PFSK-1 (cell line): ENCODE measurements around the gene ZNF491.

ENCODE experiments used
- FOXP2 ChIP-seq: optimal IDR thresholded peaks from 2 replicates; pipeline ENCODE3; 2011; ENCODE audit warnings: borderline replicate concordance, control low read depth, inconsistent platforms; ENCODE audit not compliant: insufficient read depth; ENCODE audit errors: extremely low read length, extremely low read depth
- POLR2AphosphoS5 ChIP-seq: IDR thresholded peaks from 2 replicates; pipeline ENCODE4 v1.6.1; 2012; ENCODE audit warnings: low read depth, mild to moderate bottlenecking, control low read depth, low read length, moderate library complexity
- TAF1 ChIP-seq: IDR thresholded peaks from 2 replicates; pipeline ENCODE4 v1.6.1; 2012; ENCODE audit warnings: low read length, control low read depth, borderline replicate concordance; ENCODE audit not compliant: insufficient read depth
- TF ChIP-seq, protein P1 (sequence below), 2 experiments: IDR thresholded peaks; 2 replicates each; pipeline versions ENCODE4 v1.6.1 to v1.8.0; 2011 to 2012; ENCODE audit warnings: low read depth in 2 of 2, low read length in 2 of 2, control low read depth in 1 of 2, inconsistent platforms in 1 of 2, mild to moderate bottlenecking in 1 of 2, moderate library complexity in 1 of 2; ENCODE audit not compliant: insufficient read depth in 1 of 2

DNA sequence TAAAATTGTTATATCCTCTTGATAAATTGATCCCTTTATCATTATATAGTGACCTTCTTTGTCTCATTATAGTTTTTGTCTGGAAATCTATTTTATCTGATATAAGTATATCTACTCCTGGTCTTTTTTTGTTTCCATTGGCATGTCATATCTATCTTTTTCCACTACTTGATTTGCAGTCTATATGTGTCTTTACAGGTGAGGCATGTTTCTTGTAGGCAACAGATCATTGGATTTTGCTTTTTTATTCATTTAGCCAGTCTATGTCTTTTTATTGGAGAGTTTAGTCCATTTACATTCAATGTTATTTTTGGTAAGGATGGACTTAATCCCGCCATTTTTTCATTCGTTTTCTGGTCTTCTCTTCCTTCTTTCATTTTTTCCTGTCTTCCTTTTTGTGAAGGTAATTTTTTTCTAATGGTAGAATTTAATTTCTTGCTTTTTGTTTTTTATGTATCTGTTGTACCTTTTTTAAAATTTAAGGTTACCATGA is 46.0 kb upstream of the ZNF491 start:
- TF ChIP-seq POLR2AphosphoS5: no peak
- TF ChIP-seq, protein P1, sequence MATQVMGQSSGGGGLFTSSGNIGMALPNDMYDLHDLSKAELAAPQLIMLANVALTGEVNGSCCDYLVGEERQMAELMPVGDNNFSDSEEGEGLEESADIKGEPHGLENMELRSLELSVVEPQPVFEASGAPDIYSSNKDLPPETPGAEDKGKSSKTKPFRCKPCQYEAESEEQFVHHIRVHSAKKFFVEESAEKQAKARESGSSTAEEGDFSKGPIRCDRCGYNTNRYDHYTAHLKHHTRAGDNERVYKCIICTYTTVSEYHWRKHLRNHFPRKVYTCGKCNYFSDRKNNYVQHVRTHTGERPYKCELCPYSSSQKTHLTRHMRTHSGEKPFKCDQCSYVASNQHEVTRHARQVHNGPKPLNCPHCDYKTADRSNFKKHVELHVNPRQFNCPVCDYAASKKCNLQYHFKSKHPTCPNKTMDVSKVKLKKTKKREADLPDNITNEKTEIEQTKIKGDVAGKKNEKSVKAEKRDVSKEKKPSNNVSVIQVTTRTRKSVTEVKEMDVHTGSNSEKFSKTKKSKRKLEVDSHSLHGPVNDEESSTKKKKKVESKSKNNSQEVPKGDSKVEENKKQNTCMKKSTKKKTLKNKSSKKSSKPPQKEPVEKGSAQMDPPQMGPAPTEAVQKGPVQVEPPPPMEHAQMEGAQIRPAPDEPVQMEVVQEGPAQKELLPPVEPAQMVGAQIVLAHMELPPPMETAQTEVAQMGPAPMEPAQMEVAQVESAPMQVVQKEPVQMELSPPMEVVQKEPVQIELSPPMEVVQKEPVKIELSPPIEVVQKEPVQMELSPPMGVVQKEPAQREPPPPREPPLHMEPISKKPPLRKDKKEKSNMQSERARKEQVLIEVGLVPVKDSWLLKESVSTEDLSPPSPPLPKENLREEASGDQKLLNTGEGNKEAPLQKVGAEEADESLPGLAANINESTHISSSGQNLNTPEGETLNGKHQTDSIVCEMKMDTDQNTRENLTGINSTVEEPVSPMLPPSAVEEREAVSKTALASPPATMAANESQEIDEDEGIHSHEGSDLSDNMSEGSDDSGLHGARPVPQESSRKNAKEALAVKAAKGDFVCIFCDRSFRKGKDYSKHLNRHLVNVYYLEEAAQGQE (IDR thresholded peaks at IDR 0.05; ENCODE audit: insufficient read depth in 1 of 2, low read depth in 2 of 2, low read length in 2 of 2): no peak
- no peak for TF ChIP-seq TAF1
- no peak for TF ChIP-seq FOXP2
